Measurements from ENCODE around the gene SLC12A1.

Gene SLC12A1

GRCh38 chr15:48239334-48239733, 33.2 kb downstream of the SLC12A1 start:
- TF ChIP-seq, protein P1, sequence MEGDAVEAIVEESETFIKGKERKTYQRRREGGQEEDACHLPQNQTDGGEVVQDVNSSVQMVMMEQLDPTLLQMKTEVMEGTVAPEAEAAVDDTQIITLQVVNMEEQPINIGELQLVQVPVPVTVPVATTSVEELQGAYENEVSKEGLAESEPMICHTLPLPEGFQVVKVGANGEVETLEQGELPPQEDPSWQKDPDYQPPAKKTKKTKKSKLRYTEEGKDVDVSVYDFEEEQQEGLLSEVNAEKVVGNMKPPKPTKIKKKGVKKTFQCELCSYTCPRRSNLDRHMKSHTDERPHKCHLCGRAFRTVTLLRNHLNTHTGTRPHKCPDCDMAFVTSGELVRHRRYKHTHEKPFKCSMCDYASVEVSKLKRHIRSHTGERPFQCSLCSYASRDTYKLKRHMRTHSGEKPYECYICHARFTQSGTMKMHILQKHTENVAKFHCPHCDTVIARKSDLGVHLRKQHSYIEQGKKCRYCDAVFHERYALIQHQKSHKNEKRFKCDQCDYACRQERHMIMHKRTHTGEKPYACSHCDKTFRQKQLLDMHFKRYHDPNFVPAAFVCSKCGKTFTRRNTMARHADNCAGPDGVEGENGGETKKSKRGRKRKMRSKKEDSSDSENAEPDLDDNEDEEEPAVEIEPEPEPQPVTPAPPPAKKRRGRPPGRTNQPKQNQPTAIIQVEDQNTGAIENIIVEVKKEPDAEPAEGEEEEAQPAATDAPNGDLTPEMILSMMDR (IDR thresholded peaks at IDR 0.05; ENCODE audit: extremely low read depth, missing control alignments): no peak
- DNase-seq (ENCODE audit: low spot score): no peak

DNA sequence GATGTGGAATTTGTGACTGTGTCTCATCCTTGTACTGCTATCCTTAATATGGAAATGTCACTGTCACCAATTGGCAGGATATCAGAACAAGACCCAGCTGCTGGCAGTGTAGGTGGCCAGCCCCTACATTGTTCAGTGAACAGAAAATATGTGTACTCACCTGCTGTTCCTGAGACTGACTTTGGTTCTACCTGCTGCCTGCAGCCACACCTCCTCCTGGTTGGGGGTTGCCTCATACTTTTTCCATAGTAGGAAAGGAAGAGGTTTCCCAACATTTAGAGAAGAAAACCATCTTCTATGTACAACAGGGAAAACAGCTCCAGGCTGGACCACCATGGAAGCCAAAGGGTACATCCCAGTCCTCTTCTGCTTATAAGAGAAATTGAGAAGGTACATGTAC, 35.9 kb downstream of the SLC12A1 start:
- TF ChIP-seq, protein P1 (IDR thresholded peaks at IDR 0.05; ENCODE audit: extremely low read depth, missing control alignments): no peak
- no peak for DNase-seq (ENCODE audit: low spot score)

DNA sequence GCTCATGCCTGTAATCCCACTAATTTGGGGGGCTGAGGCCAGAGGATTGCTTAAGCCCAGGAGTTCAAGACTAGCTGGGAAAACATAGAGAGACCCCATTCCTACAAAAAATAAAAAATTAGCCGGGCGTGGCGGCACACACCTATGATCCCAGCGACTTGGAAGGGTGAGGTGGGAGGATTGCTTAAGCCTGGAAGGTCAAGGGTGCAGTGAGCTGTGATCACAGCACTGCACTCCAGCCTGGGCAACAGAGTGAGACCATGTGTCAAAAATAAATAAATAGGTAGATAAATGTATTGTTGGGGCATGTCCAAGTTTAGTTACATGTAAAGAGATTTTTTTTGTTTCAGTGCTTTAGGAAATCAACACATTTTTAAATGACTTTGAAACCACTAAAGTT, 36.4 kb downstream of the SLC12A1 start:
- TF ChIP-seq, protein P1 (IDR thresholded peaks at IDR 0.05; ENCODE audit: extremely low read depth, missing control alignments): no peak
- no peak for DNase-seq (ENCODE audit: low spot score)

DNA sequence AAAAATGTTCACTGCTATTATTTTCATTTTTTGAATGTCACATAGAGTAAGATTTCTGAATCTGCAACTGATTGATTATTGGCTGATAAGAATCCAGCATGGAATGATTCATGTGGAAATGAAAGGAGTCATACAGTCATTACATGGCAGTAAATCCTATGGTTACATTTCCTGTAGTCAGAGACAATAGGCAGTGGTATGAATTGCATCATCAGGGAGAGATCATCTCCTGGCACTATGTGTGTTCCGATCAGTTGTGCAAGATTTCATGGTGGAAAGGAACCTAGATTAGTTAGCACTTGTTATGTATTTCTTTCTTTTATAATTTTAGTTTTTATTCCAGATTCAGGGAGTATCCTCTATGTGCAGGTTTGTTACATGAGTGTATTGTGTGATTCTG, 38.8 kb downstream of the SLC12A1 start:
- DNase-seq (ENCODE audit: low spot score): no peak
- TF ChIP-seq, protein P1 (IDR thresholded peaks at IDR 0.05; ENCODE audit: extremely low read depth, missing control alignments): no peak

DNA sequence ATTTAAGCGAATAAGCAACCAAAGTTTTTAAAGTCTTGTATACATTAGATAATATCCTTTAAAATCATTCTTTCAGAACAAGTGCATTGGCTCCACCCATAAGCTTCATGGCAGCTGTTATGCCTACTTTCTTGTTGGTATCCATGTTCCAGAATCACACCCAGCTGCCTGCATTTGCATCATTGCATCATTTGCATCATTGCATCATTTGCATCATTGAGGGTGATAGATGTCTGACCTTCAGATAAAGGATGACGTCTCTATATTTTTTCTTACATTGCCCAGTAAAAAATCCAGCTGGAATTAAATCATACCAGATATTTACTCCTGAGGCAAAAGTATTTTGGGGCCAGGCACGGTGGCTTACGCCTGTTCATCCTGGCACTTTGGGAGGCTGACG, 42.3 kb downstream of the SLC12A1 start:
- DNase-seq (ENCODE audit: low spot score): no peak
- TF ChIP-seq, protein P1 (IDR thresholded peaks at IDR 0.05; ENCODE audit: extremely low read depth, missing control alignments): no peak

- DNase-seq (ENCODE audit: low spot score): peak; percentile 51
- TF ChIP-seq, protein P1 (IDR thresholded peaks at IDR 0.05; ENCODE audit: extremely low read depth, missing control alignments): peak; percentile 48
Observed at GRCh38 chr15:48250640-48251076, 44.6 kb downstream of the SLC12A1 start.

DNA sequence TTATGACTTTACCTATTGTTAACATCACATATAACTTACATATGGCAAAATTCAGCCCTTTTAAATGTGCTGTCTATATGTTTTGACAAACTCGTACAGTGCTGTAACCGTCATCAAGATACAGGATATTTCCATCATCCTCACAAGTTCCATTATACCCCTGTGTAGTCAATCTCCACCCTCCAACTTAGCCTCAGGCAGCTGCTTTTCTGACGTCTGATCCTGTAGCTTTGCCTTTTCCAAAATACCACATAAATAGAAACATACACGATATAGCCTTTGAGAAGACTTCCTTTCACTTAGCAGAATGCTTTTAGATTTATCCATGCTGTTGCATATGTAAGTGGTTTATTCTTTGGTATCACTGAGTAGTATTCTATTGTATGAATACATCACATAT, 47.1 kb downstream of the SLC12A1 start:
- TF ChIP-seq, protein P1 (IDR thresholded peaks at IDR 0.05; ENCODE audit: extremely low read depth, missing control alignments): no peak
- DNase-seq (ENCODE audit: low spot score): no peak

All from GM20000 (cell line).